Fibroblast of lung (primary cell): ENCODE data around the gene COL5A2.

Experiments
- EZH2 ChIP-seq: IDR thresholded peaks from 2 replicates; pipeline ENCODE4 v1.5.1; 2012; ENCODE audit warnings: low read length, control low read depth, mild to moderate bottlenecking; ENCODE audit errors: missing control alignments
- TF ChIP-seq, protein P1 (sequence below), 2 donors: IDR thresholded peaks in 1 of 2; conservative IDR thresholded peaks in 1 of 2; 1 replicate in 1 of 2; 2 replicates in 1 of 2; pipeline ENCODE4 v1.5.1; 2011 to 2012; ENCODE audit warnings: low read length in 2 of 2, control low read depth in 1 of 2, inconsistent platforms in 1 of 2, low read depth in 1 of 2, mild to moderate bottlenecking in 1 of 2

GRCh38 chr2:189159717-189160116, 19.8 kb downstream of the COL5A2 start:
- TF ChIP-seq, protein P1, sequence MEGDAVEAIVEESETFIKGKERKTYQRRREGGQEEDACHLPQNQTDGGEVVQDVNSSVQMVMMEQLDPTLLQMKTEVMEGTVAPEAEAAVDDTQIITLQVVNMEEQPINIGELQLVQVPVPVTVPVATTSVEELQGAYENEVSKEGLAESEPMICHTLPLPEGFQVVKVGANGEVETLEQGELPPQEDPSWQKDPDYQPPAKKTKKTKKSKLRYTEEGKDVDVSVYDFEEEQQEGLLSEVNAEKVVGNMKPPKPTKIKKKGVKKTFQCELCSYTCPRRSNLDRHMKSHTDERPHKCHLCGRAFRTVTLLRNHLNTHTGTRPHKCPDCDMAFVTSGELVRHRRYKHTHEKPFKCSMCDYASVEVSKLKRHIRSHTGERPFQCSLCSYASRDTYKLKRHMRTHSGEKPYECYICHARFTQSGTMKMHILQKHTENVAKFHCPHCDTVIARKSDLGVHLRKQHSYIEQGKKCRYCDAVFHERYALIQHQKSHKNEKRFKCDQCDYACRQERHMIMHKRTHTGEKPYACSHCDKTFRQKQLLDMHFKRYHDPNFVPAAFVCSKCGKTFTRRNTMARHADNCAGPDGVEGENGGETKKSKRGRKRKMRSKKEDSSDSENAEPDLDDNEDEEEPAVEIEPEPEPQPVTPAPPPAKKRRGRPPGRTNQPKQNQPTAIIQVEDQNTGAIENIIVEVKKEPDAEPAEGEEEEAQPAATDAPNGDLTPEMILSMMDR (conservative IDR thresholded peaks at IDR 0.05 in 1 of 2, IDR thresholded peaks at IDR 0.05 in 1 of 2; ENCODE audit: low read depth in 1 of 2, low read length in 2 of 2), result no peak
- no peak for TF ChIP-seq EZH2
